Activated CD8-positive, alpha-beta memory T cell treated with anti-CD3 and anti-CD28 coated beads for 4 hours (primary cell): ENCODE results near the gene S100A13.
"Not testable (repeated sequence)": the region's sequence is repeated elsewhere in the genome, so short reads cannot be mapped to it uniquely, and the experiment has no call there.

ENCODE experiments used
- DNase-seq, 2 donors: peaks; one replicate each; pipeline ENCODE4 v3.0.0-alpha.2; 2020; ENCODE audit warnings: low read depth in 2 of 2

Gene S100A13

GRCh38 chr1:153608089-153608682, 19.1 kb downstream of the S100A13 start:
- no peak for DNase-seq

GRCh38 chr1:153607381-153607780, 19.9 kb downstream of the S100A13 start:
- DNase-seq: no peak

- DNase-seq: no peak
Observed at GRCh38 chr1:153606194-153606593, 21.1 kb downstream of the S100A13 start.

GRCh38 chr1:153602749-153603148, 24.6 kb downstream of the S100A13 start:
- no peak for DNase-seq

GRCh38 chr1:153599847-153600246, 27.5 kb downstream of the S100A13 start:
- no peak for DNase-seq

GRCh38 chr1:153598309-153599172, 28.8 kb downstream of the S100A13 start:
- DNase-seq: no peak

- no peak for DNase-seq
Observed at GRCh38 chr1:153597206-153597605, 30.1 kb downstream of the S100A13 start.

GRCh38 chr1:153592748-153593147, 34.6 kb downstream of the S100A13 start:
- DNase-seq: no peak

- DNase-seq: no peak
Observed at GRCh38 chr1:153588482-153588881, 38.8 kb downstream of the S100A13 start.

- not testable (repeated sequence) for DNase-seq
Observed at GRCh38 chr1:153588033-153588432, 39.3 kb downstream of the S100A13 start.

- no peak for DNase-seq
Observed at GRCh38 chr1:153587314-153587713, 40.0 kb downstream of the S100A13 start.

- DNase-seq: no peak
Observed at GRCh38 chr1:153586347-153586746, 41.0 kb downstream of the S100A13 start.

GRCh38 chr1:153585006-153585405, 42.3 kb downstream of the S100A13 start:
- DNase-seq: no peak

GRCh38 chr1:153583976-153584375, 43.3 kb downstream of the S100A13 start:
- DNase-seq: no peak

GRCh38 chr1:153583514-153583913, 43.8 kb downstream of the S100A13 start:
- DNase-seq: not testable (repeated sequence)

GRCh38 chr1:153582836-153583235, 44.5 kb downstream of the S100A13 start:
- DNase-seq: not testable (repeated sequence)

GRCh38 chr1:153578936-153579335, 48.4 kb downstream of the S100A13 start:
- no peak for DNase-seq

GRCh38 chr1:153578490-153578889, 48.8 kb downstream of the S100A13 start:
- no peak for DNase-seq

- DNase-seq: no peak
Observed at GRCh38 chr1:153577624-153578051, 49.7 kb downstream of the S100A13 start.

- DNase-seq: no peak
Observed at GRCh38 chr1:153577138-153577537, 50.2 kb downstream of the S100A13 start.

GRCh38 chr1:153575497-153575896, 51.8 kb downstream of the S100A13 start:
- not testable (repeated sequence) for DNase-seq

- DNase-seq: not testable (repeated sequence)
Observed at GRCh38 chr1:153575081-153575491, 52.2 kb downstream of the S100A13 start.

- DNase-seq: no peak
Observed at GRCh38 chr1:153573351-153573750, 54.0 kb downstream of the S100A13 start.
